Stimulated activated CD4-positive, alpha-beta T cell treated with anti-CD3 and anti-CD28 coated beads, Interleukin-2, amount 100 ng/mL, for 4 hours (primary cell): Measurements from ENCODE around the gene DEFB129.
A peak's percentile ranks its signal among the peaks of the same experiment; 100 is the strongest.
"Not testable (repeated sequence)": the region's sequence is repeated elsewhere in the genome, so short reads cannot be mapped to it uniquely, and the experiment has no call there.

Experiments used
- DNase-seq: peaks from one replicate; pipeline ENCODE4 v3.0.0-alpha.2; 2020; ENCODE audit warnings: low read depth

Gene DEFB129

GRCh38 chr20:253447-253846, 26.4 kb downstream of the DEFB129 start:
- not testable (repeated sequence) for DNase-seq

DNA sequence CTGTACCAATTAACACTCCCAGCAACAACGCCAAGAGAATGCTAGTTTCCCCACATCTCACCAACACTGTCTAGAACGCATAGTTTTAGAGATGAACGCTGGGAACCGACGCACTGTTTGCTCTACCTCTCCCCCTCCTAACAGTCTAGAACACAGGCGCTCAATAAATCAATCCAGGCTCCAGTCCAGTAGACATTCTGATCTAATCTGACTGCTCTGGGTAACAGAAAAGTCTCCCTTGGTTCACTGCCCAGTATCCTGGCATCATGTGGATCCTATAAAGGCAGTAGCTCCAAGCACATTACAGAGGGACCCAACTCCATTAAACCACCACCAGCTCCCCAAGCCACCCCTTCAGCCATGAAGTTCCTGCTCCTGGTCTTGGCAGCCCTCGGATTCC, 30.4 kb downstream of the DEFB129 start, which contains the start of gene DEFB132:
Gene DEFB132 (plus strand): TSS at position 306 of the 400 bp plus-strand sequence. CDS start 55 bp downstream, at position 361.
- no peak for DNase-seq

- no peak for DNase-seq
Observed at GRCh38 chr20:258269-258858, 31.3 kb downstream of the DEFB129 start.

GRCh38 chr20:258963-259362, 31.9 kb downstream of the DEFB129 start:
- no peak for DNase-seq

DNA sequence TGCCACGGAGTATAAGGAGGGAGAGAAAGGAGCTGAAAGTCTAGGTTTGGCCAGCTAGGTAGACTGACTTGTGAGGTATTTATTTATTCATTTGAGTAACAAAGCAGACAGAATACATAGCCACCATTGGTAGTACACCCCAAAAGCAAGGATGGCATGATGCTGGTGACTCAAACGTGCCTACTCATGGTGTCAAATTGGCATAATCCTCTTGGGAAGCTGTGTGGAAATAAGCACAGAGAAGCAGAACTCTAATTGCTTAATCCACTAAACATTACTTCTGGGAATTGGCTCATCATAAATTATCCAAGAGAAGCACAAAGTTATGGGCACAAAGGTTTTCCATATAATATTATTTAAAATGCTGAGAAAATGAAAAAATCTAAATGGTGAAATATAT, 32.9 kb downstream of the DEFB129 start:
- DNase-seq = no peak

DNA sequence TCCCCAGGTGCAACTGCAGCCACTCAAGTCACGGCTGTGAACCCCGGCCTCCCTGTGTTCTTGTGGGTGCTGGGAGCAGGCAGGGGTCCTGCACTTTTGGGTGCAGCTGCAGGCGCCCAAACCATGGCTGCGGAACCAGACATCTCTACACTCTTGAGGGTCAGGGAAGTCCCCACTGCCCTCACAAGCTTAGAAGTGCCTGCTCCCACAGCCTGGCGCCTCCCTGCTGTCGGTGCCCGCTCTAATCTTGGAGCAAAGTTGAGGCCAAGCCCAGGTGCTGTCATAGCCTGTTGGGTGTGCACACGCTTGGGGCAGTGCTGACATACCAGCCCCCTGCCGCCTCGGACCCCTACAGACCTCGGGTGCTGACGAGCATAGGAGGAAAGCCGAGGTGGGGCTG, 36.6 kb downstream of the DEFB129 start:
- no peak for DNase-seq

DNA sequence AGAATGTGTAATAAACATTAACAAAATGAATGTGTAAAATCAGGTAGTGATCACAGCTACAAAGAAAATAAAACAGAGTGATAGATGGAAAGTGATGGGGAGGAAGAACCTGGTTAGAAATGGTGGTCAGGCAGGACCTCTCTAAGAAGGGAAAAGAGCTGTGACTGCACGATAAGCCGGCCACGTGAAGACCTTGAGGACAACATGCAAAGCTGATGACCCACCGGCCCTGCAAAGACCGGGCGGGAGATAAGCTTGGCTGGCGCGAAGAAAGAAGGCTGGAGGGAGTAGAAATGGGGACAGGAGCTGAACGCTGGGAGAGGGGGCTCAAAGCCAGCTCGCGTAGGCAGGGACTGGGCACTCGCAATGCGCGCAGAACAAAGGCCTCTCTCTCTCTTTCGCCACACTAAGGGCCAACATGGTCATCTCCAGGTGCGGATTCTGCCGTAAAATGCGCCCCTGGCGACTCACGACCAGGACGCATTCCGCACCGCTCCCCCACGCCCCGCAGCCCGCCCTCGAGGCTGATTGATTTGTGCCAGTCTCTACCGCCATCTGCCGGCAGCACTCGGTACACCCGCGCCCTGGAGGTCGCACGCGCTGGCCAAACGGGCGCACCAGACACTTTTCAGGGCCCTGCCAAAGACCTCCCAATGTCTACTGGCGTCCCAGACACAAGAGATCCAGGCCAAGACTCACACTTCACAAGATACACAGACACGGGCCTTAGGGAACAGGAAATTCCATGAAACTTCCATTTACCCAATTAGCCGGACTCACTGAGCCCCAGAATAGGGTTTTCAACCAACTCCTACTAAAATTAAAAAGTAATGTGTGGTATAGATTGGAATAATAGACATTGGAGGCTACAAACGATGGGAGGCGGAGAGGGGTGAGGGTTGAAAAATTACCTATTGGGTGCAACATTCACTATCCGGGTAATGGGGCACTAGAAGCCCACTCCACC, 39.8 kb downstream of the DEFB129 start:
- peak; percentile 80 for DNase-seq

GRCh38 chr20:270517-270916, 43.5 kb downstream of the DEFB129 start:
- no peak for DNase-seq

GRCh38 chr20:271069-271468, 44.0 kb downstream of the DEFB129 start:
- no peak for DNase-seq

- DNase-seq = no peak
Observed at GRCh38 chr20:271528-271927, 44.5 kb downstream of the DEFB129 start.

DNA sequence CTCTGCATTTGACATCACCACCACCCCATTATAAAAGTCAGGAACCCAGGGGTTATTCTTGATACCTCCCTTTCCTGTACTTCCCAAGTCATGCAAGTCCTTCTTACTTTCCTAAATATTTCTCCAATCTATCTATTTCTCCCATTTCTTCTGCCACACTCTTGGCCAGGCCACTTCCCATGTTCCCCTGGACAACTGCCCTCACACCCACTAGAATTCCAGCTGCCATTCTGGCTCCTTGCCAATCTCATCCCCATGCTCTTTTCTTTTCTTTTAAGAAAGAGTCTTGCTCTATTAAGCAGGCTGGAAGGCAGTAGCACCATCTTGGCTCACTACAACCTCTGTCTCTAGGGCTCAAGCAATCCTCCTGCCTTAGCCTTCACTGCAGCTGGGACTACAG, 45.7 kb downstream of the DEFB129 start:
- DNase-seq = no peak

GRCh38 chr20:273884-274283, 46.8 kb downstream of the DEFB129 start:
- no peak for DNase-seq

- DNase-seq = no peak
Observed at GRCh38 chr20:275791-276190, 48.7 kb downstream of the DEFB129 start.

GRCh38 chr20:276620-277495, 49.8 kb downstream of the DEFB129 start:
- no peak for DNase-seq

- no peak for DNase-seq
Observed at GRCh38 chr20:277496-277781, 50.4 kb downstream of the DEFB129 start.

GRCh38 chr20:278181-278580, 51.1 kb downstream of the DEFB129 start:
- DNase-seq = no peak

DNA sequence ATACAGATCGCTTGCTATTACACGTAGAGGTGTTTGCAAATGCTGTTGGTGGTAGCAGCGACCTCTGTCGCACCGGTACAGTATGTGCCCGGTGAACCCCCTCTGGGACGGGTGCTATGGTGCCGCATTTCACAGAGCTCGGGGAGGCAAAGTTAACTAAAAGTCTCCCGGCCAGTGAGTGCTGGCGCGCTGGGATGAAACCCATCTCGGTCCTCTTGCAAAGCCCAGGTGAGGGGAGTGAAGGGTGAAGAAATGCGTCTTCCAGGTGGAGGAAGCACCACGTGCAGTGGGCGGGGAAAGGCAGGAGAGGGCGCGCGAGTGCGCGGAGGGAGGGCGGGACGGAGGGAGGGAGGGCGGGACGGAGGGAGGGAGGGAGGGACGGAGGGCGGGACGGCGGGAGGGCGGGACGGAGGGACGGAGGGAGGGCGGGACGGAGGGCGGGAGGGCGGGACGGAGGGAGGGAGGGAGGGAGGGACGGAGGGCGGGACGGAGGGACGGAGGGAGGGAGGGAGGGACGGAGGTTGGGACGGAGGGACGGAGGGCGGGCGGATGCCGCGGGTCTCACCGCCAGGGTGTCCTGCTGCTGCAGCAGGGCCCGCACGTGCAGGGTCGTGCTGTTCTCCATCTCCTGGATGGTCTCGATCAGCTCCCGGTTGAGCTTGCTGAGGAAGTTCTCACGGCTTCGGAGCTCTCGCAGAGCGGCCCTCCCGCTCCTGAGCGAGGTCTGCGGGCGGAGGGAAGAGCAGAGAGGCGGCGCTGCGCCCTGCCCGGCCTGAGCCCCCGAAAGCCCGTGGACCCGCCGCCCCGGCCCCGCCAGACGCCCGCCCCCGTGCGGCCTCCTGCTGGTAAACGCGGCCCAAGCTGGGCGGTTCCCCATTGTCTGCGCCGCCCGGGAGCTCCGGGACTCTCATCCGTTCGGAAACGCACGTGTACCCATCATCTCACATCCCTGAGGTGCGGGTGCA, 51.8 kb downstream of the DEFB129 start:
- DNase-seq = no peak
